ENCODE measurements around the gene VIPR2. TPM values are rescaled to one million over a fixed set of nuclear protein-coding genes. Genes with fewer than 3 reads are reported as not detected.

VIPR2 gene, protein sequence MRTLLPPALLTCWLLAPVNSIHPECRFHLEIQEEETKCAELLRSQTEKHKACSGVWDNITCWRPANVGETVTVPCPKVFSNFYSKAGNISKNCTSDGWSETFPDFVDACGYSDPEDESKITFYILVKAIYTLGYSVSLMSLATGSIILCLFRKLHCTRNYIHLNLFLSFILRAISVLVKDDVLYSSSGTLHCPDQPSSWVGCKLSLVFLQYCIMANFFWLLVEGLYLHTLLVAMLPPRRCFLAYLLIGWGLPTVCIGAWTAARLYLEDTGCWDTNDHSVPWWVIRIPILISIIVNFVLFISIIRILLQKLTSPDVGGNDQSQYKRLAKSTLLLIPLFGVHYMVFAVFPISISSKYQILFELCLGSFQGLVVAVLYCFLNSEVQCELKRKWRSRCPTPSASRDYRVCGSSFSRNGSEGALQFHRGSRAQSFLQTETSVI
- 2.8 TPM for polyA plus RNA-seq (2013, experiment 1 of 2)
- polyA plus RNA-seq (2013, experiment 2 of 2): 2.6 TPM

DNA sequence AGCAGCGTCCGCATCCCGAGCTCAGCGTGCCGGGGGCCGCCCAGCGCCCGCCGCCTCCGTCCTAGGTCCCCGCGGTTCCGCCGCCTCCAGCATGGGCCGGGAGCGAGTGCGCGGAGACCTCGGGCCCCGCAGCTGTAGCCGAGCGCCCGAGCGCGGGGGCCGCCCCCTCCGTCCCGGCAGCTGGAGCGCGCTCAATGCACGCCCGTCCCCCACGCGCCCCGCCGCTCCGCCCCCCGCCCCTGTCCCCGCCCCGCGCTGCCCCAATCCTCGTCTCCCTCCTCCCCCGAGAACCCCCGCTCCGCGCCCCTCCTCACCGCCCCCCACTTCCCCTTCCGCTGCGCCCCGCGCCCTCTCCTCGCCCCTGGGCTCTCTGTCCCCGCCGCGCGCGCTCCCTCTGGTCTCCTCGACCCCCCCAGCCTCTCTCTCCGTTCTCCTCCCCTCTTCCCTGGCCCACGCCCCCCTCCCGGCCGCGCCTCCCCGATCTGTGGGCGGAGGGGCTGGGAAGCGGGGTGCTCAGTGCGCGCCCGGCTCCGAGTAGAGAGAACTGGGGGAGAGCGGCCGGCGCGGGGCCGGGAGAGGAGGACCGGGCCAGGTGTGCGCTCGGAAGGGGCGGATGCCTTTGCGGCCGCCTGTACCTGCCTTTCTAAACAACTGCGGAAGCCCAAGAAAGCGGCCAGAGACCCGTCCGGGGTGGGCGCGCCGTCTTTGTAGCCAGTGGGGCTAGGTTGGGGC is at the start of gene VIPR2:
TSS of gene VIPR2 (minus strand) at position 110 of the 732 bp plus-strand sequence. CDS start at position 14, 96 bp downstream.
- no peaks in the 10 kb centered on the region for H3K36me3 ChIP-seq (replicated peaks in 1 of 2; ENCODE audit: control insufficient read depth in 2 of 2, insufficient read depth in 2 of 2, low read length in 2 of 2)
- H3K4me2 ChIP-seq (ENCODE audit: insufficient read depth, low read length, poor library complexity, severe bottlenecking): peak within 1 kb of the TSS; percentile 81
- peak within 1 kb of the TSS; percentile 42 for H2BK15ac ChIP-seq (ENCODE audit: low read length)
- H3K14ac ChIP-seq (ENCODE audit: low read length): no peak within 1 kb of the TSS
- no peak within 1 kb of the TSS for H2BK120ac ChIP-seq (ENCODE audit: low read depth, low read length)
- H3K23ac ChIP-seq (ENCODE audit: low read depth, low read length, poor library complexity): peak within 1 kb of the TSS; percentile 49
- peak; percentile 17 for DNase-seq (ENCODE audit: low spot score)
- H3K4me1 ChIP-seq (ENCODE audit: control insufficient read depth in 2 of 2, insufficient read depth in 1 of 2, low read depth in 1 of 2, low read length in 2 of 2): peaks cover 0 to 10% of the 10 kb centered on the region in 2 donors
- H2BK12ac ChIP-seq (ENCODE audit: low read length): no peak within 1 kb of the TSS
- H3K4ac ChIP-seq (ENCODE audit: low read length): no peak within 1 kb of the TSS
- H3K9ac ChIP-seq (ENCODE audit: low read depth, low read length, poor library complexity): peak within 1 kb of the TSS; percentile 85
- H3K27me3 ChIP-seq (ENCODE audit: control insufficient read depth in 3 of 3, insufficient read depth in 3 of 3, low read depth in 1 of 3, low read length in 3 of 3): peaks cover 3 to 79% (median 28%) of the 10 kb centered on the region in 3 experiments
- H3K9me3 ChIP-seq (replicated peaks in 1 of 2; ENCODE audit: control insufficient read depth in 2 of 2, insufficient read depth in 1 of 2, low read depth in 1 of 2, low read length in 2 of 2): peaks cover 0 to 5% of the 10 kb centered on the region in 2 donors
- peak within 1 kb of the TSS; percentile 15 for H2BK5ac ChIP-seq (ENCODE audit: low read length)
- peak within 1 kb of the TSS; percentile 51 for H2AK5ac ChIP-seq (ENCODE audit: low read depth, low read length)
- H2AFZ ChIP-seq (ENCODE audit: low read length): peak within 1 kb of the TSS; percentile 73
- H3K79me1 ChIP-seq (ENCODE audit: low read depth, low read length): no peaks in the 10 kb centered on the region
- H4K91ac ChIP-seq (ENCODE audit: low read depth, low read length, poor library complexity): no peak within 1 kb of the TSS
- no peak within 1 kb of the TSS for H3K27ac ChIP-seq (replicated peaks; ENCODE audit: low read length)
- WGBS, 2 donors (ENCODE audit: extremely low coverage in 2 of 2, insufficient read length in 2 of 2, insufficient replicate concordance in 1 of 2): no CpG with 5 or more reads among the region's 88 CpGs
- H4K8ac ChIP-seq (ENCODE audit: low read depth, low read length): no peak within 1 kb of the TSS
- H3K4me3 ChIP-seq (ENCODE audit: low read length in 2 of 2): peak within 1 kb of the TSS in 1 of 2 donors; percentile 81
- peak within 1 kb of the TSS; percentile 93 for H3K18ac ChIP-seq (ENCODE audit: low read length)

DNA sequence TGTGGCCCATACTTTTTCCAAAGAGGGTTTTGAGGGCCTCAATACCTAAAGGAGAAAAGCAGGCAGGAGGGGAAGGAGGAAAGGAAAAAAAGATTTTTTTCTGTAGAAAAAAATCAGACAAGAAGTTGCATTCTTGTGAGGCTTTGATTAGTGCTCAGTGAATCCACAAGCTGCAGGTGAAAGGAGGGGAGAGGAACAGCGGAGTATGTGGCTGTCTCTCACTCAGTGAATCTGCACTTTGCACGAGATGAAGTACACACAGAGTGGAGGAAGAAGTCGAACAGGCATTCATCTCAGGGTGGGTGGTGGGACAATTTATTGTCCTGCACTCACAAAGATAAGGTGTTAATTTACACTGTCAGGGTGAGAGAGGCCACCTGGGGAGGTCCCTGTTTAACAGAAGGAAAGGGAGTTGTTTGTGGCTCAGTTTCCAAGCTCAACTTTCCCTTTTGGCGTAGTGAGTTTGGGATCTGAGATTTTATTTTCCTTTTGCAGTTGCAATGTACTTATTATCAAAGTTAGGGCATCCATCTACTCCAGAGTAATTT is 49.0 kb upstream of the VIPR2 start:
- no peak overlapping the region for H2BK5ac ChIP-seq (ENCODE audit: low read length)
- H3K27me3 ChIP-seq (ENCODE audit: control insufficient read depth in 3 of 3, insufficient read depth in 3 of 3, low read depth in 1 of 3, low read length in 3 of 3): peaks cover 0 to 6% (median 0%) of the 10 kb centered on the region in 3 experiments
- no peak overlapping the region for H3K4me2 ChIP-seq (ENCODE audit: insufficient read depth, low read length, poor library complexity, severe bottlenecking)
- no peak overlapping the region for H3K14ac ChIP-seq (ENCODE audit: low read length)
- no peak overlapping the region for H2BK120ac ChIP-seq (ENCODE audit: low read depth, low read length)
- no peak overlapping the region for H3K23ac ChIP-seq (ENCODE audit: low read depth, low read length, poor library complexity)
- no peak overlapping the region for H3K9ac ChIP-seq (ENCODE audit: low read depth, low read length, poor library complexity)
- H3K36me3 ChIP-seq (replicated peaks in 1 of 2; ENCODE audit: control insufficient read depth in 2 of 2, insufficient read depth in 2 of 2, low read length in 2 of 2): no peaks in the 10 kb centered on the region
- H2BK12ac ChIP-seq (ENCODE audit: low read length): no peak overlapping the region
- no peak overlapping the region for H4K8ac ChIP-seq (ENCODE audit: low read depth, low read length)
- no peak for DNase-seq (ENCODE audit: low spot score)
- no CpG with 5 or more reads among the region's 4 CpGs for WGBS, 2 donors (ENCODE audit: extremely low coverage in 2 of 2, insufficient read length in 2 of 2, insufficient replicate concordance in 1 of 2)
- H3K18ac ChIP-seq (ENCODE audit: low read length): no peak overlapping the region
- no peak overlapping the region for H3K4ac ChIP-seq (ENCODE audit: low read length)
- H3K27ac ChIP-seq (replicated peaks; ENCODE audit: low read length): no peak overlapping the region
- peaks cover 0 to 1% of the 10 kb centered on the region in 2 donors for H3K4me1 ChIP-seq (ENCODE audit: control insufficient read depth in 2 of 2, insufficient read depth in 1 of 2, low read depth in 1 of 2, low read length in 2 of 2)
- H3K79me1 ChIP-seq (ENCODE audit: low read depth, low read length): no peaks in the 10 kb centered on the region
- H2AK5ac ChIP-seq (ENCODE audit: low read depth, low read length): no peak overlapping the region
- H3K4me3 ChIP-seq (ENCODE audit: low read length in 2 of 2): no peak overlapping the region
- H2BK15ac ChIP-seq (ENCODE audit: low read length): no peak overlapping the region
- peaks cover 0 to 6% of the 10 kb centered on the region in 2 donors for H3K9me3 ChIP-seq (replicated peaks in 1 of 2; ENCODE audit: control insufficient read depth in 2 of 2, insufficient read depth in 1 of 2, low read depth in 1 of 2, low read length in 2 of 2)
- no peak overlapping the region for H2AFZ ChIP-seq (ENCODE audit: low read length)
- no peak overlapping the region for H4K91ac ChIP-seq (ENCODE audit: low read depth, low read length, poor library complexity)

DNA sequence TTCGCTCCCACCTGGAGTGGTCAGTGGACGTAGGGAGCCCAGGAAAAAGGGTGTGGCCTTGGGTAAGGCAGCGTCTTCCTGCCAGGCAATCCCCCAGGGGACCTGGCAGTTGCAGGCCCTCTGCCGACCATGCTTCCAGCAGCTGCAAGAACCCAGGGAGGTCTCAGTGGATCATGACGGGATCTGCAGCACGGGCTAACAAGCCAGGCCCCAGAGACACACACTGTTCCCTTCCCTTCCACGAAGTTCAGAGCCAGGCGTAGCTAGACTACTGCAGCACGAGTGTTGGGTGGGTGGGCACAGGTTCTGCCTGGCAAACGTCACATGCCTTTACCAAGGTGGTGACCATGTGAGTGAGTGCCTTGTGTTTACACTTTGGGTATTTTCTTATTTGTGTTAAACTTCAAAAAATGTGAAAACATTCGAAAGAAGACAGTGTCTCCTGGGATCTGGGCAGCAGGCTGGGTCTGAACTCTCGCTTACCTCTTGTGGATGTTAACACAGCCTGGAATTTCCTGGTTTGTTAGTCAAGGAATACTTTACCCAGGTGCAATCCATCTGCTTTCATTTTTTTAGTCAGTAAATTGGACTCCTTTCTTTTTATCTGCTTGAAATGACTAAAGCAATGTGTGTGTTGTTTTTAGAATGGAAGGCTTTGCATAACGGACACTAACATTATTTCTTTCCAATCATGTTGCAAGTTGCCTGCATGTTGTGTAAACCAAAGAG is 48.2 kb upstream of the VIPR2 start:
- Histone ChIP-seq H2AK5ac (ENCODE audit: low read depth, low read length) (no peak overlapping the region), H3K23ac (ENCODE audit: low read depth, low read length, poor library complexity) (no peak overlapping the region), H3K79me1 (ENCODE audit: low read depth, low read length) (no peaks in the 10 kb centered on the region), H2BK15ac (ENCODE audit: low read length) (no peak overlapping the region), H3K4ac (ENCODE audit: low read length) (no peak overlapping the region), H2BK5ac (ENCODE audit: low read length) (no peak overlapping the region), H3K14ac (ENCODE audit: low read length) (no peak overlapping the region), H4K91ac (ENCODE audit: low read depth, low read length, poor library complexity) (no peak overlapping the region), H3K9ac (ENCODE audit: low read depth, low read length, poor library complexity) (no peak overlapping the region), H3K4me2 (ENCODE audit: insufficient read depth, low read length, poor library complexity, severe bottlenecking) (no peak overlapping the region), H3K36me3 (replicated peaks in 1 of 2; ENCODE audit: control insufficient read depth in 2 of 2, insufficient read depth in 2 of 2, low read length in 2 of 2) (no peaks in the 10 kb centered on the region), H3K18ac (ENCODE audit: low read length) (no peak overlapping the region), H3K27ac (replicated peaks; ENCODE audit: low read length) (no peak overlapping the region), H3K4me3 (ENCODE audit: low read length in 2 of 2) (no peak overlapping the region), H2BK12ac (ENCODE audit: low read length) (no peak overlapping the region), H3K27me3 (ENCODE audit: control insufficient read depth in 3 of 3, insufficient read depth in 3 of 3, low read depth in 1 of 3, low read length in 3 of 3) (peaks cover 0 to 3% (median 0%) of the 10 kb centered on the region in 3 experiments), H2AFZ (ENCODE audit: low read length) (no peak overlapping the region), H3K9me3 (replicated peaks in 1 of 2; ENCODE audit: control insufficient read depth in 2 of 2, insufficient read depth in 1 of 2, low read depth in 1 of 2, low read length in 2 of 2) (peaks cover 0 to 4% of the 10 kb centered on the region in 2 donors), H4K8ac (ENCODE audit: low read depth, low read length) (no peak overlapping the region), H2BK120ac (ENCODE audit: low read depth, low read length) (no peak overlapping the region), H3K4me1 (ENCODE audit: control insufficient read depth in 2 of 2, insufficient read depth in 1 of 2, low read depth in 1 of 2, low read length in 2 of 2) (peaks cover 0 to 1% of the 10 kb centered on the region in 2 donors)
- WGBS, 2 donors (ENCODE audit: extremely low coverage in 2 of 2, insufficient read length in 2 of 2, insufficient replicate concordance in 1 of 2): no CpG with 5 or more reads among the region's 13 CpGs
- no peak for DNase-seq (ENCODE audit: low spot score)
